GM21423 (cell line): ENCODE data around the gene KSR2.

Experiments
- ATAC-seq: cut with Tn5 transposase; IDR thresholded peaks from one replicate; pipeline ENCODE4 v1.9.1; 2021; ENCODE audit warnings: mild to moderate bottlenecking, moderate library complexity; ENCODE audit not compliant: unreplicated experiment

KSR2 gene

GRCh38 chr12:117589021-117589420, 379.8 kb downstream of the KSR2 start:
- ATAC-seq, result no peak

GRCh38 chr12:117587631-117588287, 381.0 kb downstream of the KSR2 start:
- no peak for ATAC-seq

DNA sequence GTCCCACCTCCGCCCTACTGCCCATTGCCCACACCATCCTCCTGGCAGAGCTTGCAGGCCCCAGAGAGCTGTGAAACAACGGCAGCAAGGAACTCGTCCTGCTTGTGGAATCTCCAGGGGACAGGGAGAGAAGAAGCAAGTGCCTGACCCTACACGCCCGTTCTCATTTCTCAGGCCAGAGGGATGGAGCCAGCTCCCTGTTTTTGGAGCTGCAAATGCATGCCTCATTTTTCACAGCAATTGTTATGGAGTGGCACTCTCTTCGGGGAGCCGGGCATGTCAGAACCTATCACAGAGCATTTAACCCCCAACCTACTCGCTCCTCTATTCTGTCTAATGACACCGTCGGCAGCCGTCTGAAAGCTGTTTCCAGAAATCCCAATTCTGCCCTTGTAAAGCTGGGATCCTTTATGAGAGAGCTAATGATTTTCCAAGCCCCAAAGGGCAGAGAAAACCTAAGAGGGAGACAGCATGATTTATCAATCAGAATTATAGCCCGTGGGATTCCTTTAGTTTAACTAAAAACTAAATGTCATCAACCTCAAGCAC, 385.0 kb downstream of the KSR2 start:
- ATAC-seq, result no peak

DNA sequence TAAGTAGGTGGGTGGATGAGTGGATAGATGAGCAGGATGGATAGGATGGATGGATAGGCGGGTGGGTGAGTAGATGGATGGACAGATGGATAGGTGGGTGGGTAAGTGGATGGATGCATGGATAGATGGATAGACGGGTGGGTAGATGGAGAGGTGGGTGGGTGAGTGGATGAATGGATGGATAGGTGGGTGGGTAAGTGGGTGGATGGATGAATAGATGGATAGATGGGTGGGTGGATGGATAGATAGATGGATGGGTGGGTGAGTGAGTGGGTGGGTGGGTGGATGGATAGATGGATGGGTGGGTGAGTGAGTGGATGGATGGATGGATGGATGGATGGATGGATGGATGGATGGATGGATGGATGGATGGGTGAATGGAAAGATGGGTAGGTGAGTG, 385.7 kb downstream of the KSR2 start:
- no peak for ATAC-seq

DNA sequence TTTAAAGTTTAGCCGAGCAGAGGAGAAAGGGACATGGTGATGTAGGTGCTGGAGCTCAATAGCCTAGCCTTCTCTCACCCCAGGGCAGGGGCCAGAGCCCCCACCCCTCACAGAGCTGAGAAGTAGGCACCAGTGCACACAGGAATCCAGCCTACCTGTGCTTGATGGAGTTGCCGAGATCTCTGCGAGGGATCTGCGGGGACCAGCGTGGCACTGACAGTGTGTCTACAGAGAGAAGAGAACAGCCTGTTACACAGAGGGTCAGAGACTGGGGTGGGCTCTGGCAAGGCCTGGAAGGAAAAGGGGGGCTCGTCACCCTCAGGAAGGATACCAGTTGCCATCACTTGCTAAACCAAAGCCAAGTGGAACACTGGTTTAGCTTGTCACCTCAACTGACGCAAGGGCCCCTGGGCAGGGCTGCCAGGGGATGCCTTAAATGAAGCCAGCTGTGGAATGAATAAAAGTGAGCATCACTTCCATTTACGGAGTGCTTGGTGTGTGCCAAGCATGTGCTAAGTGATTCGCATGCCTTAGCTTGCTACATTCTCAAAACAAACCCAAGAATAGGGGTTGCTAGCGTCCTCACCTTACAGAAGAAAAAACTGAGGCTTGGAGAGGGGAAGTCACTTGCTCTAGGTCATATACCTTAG, 386.5 kb downstream of the KSR2 start:
- no peak for ATAC-seq

DNA sequence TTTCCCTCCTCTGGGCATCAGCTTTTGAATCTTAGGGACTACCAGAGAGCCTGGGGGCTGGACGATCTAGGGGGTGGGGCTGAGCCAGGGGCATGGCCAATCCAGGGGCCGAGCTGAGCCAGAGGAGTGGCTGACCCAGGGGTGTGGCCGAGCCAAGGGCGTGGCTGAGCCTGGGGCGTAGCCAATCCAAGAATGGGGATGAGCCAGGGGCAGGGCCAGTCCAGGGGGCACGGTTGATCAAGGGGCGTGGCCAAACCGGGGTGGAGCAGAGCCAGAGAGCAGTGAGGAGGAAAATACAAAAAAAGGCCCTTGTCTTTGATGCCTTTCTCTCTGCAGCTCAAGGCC, 388.1 kb downstream of the KSR2 start:
- no peak for ATAC-seq

DNA sequence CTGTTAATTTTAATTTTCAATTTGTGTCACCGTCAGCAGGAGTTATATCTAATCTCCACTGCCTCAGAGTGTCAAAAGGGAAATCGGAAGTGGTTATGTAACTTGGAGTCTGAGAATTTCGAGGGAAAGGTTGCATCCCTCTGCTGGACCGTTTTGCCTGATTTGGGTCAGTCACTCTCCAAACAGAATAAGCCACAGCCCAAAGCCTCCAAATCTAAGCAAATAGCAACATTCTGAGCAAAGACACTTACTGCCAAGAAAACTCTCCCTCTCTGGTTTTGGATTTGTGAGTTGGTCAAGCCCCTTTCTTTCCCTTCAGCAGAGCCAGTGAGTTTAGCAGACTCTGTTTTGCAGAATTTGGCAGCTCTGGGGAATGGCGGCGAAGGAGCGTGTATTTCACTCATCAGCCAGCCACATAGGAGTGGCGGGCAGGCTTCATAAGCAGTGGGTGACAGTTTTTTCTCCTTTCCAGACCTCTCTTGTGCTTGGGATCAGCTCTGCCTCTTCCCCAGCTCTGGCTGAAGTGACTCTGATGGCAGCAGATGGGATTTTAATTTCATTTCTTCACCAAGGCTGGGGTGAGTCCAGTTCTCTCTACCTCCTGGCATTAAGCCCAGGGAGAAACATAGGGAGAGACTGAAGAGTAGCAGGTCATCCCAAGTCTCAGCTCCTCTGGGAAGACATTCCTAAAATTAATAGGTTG, 388.6 kb downstream of the KSR2 start:
- no peak for ATAC-seq

DNA sequence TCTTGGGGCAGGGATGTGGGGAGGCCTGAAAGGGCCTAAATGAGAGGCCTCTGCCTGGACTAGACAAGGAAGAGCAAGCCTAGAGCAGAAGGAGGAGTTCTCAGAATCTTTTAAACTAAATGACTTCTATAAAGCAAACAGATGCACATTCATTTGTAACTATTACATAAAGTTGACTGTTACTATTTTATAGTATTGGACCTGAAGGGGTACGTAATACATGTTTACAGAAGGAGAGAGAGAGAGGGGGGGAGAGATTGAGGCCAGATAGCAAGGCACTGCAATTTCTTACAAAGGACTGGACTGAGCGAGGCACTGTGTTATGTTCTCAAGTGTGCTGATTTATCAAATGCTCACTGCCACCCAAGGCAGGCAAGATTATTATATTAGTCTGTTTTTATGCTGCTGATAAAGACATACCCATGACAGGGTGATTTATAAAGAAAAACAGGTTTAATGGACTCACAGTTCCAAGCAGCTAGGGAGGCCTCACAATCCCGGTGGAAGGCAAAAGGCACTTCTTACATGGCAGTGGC, 391.6 kb downstream of the KSR2 start:
- no peak for ATAC-seq

GRCh38 chr12:117576053-117576452, 392.7 kb downstream of the KSR2 start:
- ATAC-seq, result no peak

DNA sequence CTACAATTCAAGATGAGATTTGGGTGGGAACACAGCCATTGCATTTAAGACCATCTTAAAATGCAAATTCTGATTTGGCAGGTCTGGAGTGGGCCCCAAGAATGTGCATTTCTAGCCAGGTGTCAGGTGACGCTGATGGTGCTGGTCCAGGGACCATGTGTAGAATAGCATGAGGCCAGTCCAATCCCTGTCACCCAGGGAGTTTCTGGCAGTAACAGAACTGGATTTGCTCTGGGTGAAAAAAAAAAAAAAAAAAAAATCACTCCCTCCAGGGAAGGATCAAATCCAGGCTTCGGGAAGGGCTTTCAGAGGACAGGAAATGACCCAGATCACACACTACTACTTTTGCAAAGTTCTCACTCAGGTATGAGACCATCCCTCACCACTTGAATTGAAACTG, 394.1 kb downstream of the KSR2 start:
- ATAC-seq, result no peak

DNA sequence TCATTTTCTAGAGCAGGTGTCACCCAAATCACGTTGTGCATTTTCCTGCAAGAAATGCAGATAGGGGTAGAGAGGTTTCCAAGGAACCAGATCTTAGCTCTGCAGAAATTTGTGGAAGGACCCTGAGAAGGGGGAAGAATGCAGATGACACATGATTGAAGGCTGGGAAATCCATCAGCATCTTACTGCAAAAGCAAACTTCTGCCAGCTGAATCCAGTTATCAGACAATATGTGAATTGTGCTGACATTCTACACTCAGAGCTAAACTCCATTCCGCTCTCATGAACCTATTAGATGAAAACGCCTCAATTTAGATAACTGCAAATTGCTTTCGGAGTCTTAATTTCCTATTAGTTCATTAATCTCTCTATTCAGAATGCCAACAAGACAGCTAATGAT, 396.0 kb downstream of the KSR2 start:
- no peak for ATAC-seq

DNA sequence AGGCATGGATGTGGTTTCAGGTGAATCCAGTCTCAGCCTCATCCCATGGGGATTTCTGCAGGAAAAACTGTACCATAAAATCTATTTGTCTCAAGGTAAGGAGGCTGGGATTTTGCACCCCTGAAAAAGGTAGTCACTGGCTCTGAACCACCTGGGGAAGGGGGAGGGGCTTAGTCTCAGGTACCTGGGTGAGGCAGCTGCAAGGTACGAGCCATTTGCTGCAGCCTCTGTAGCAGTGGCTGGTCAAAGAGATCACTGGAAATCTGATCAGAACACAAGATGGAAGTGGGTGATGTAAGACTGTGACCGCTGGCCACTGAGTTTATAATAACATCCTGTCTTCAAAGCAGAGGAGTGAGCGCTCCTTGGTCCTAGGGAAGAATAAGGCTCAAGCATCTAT, 397.5 kb downstream of the KSR2 start:
- ATAC-seq, result no peak

GRCh38 chr12:117570608-117571007, 398.2 kb downstream of the KSR2 start:
- no peak for ATAC-seq

DNA sequence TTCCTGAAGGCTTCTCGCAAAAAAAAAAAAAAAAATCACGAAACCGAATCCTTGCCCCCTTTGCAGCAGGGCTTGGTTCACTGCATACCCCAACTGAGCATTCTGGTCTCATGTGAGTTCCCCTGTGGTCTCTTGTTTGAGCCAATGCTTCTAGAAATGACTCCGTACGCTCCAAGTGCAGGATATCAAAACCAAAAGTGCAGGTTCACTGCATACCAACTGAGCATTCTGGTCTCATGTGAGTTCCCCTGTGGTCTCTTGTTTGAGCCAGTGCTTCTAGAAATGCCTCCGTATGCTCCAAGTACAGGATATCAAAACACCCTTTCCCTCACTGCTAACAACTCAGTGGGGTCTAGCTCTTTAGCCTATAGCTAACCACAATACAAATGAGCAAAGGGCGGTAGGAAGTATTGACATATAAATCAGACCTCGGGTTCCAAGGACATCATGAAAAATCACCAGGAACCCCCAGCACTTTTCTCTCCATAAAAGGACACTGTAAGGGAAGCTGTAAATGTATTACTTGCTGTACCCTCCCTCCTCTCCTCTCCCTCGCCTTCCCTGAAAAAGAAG, 401.1 kb downstream of the KSR2 start:
- no peak for ATAC-seq

GRCh38 chr12:117564881-117565280, 403.9 kb downstream of the KSR2 start:
- ATAC-seq, result no peak

DNA sequence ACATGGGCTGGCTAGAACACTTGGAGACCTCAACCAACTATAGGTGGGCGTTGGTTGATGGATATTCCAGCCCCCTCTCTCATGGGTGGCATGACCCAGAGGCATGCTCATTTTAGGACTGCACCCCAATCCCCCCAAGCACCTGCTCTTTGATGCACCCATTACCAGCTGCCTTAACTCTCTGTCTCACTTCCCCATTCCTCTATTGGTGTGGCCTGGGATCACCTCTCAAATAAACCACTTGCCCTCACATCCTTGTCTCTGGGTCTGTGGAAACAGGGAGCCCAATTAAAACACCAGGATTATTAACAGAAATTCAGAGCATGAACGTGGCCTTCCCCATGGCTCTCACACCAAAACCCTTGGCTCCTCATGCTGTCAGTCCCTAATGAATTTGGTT, 405.1 kb downstream of the KSR2 start:
- no peak for ATAC-seq

GRCh38 chr12:117563007-117563406, 405.8 kb downstream of the KSR2 start:
- ATAC-seq, result no peak

- ATAC-seq, result no peak
Measured at GRCh38 chr12:117561990-117562389, 406.8 kb downstream of the KSR2 start.

- no peak for ATAC-seq
Measured at GRCh38 chr12:117559978-117560377, 408.8 kb downstream of the KSR2 start.

GRCh38 chr12:117555889-117556288, 412.9 kb downstream of the KSR2 start:
- ATAC-seq, result no peak

DNA sequence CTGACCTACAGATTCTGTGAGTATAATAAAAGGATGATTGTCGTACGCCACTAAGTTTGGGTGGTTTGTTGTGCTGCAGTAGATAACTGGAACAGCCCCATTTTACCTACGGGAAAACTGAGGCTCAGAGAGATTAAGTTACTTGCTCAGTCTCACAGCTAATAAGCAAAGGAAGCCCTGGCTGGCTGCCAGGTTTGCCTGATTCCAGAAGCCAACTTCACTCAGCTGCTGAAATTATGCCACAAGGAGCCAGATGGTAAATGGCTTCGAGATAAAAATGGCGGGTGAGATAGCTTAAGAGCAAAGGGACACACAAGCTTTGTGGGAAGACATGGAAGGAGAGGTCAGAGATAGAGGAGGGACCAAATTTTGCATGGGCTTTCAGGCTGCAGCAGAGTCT, 415.8 kb downstream of the KSR2 start:
- ATAC-seq, result no peak

- ATAC-seq, result no peak
Measured at GRCh38 chr12:117551665-117552064, 417.1 kb downstream of the KSR2 start.
